H1 (cell line): ENCODE results near the gene MTFR1L. TPM values are rescaled to one million over a fixed set of nuclear protein-coding genes. Genes with fewer than 3 reads are reported as not detected.

Experiments
- CTCF ChIA-PET: fragments of 300-600 bp; sonication (Branson Sonifier 250); formaldehyde crosslinking; loops from one replicate; lab custom pipeline; 2021; ENCODE audit not compliant: partially characterized antibody; lab: Charles Lee
- POLR2A ChIA-PET: fragments of 300-600 bp; sonication (Branson Sonifier 250); formaldehyde crosslinking; loops from one replicate; lab custom pipeline; 2021; ENCODE audit warnings: inconsistent platforms; ENCODE audit not compliant: partially characterized antibody; lab: Charles Lee
- DNase-seq, 2 experiments: peaks; one replicate each; pipeline versions ENCODE4 v3.0.0 to v3.0.0-alpha.2; 2010 to 2022; ENCODE audit warnings: low spot score in 2 of 2, low read depth in 1 of 2, mixed read lengths in 1 of 2
- FAIRE-seq: peaks from 2 replicates; lab custom pipeline; 2011; peaks lifted over from hg19 to GRCh38; lab: Jason Lieb, UNC
- H2AFZ ChIP-seq: 2 replicates; pipeline ENCODE4 v1.8.1; 2012; ENCODE audit warnings: low read length, inconsistent platforms
- H2AK5ac ChIP-seq: 2 replicates; pipeline ENCODE4 v1.6.1; 2013; ENCODE audit warnings: low read depth, low read length
- H2BK120ac ChIP-seq: replicated peaks from 2 replicates; pipeline ENCODE3; 2013; ENCODE audit warnings: low read depth, low read length, inconsistent platforms
- H2BK12ac ChIP-seq: 2 replicates; pipeline ENCODE4 v1.6.1; 2013; ENCODE audit warnings: low read depth, low read length
- H2BK15ac ChIP-seq: 2 replicates; pipeline ENCODE4 v1.6.1; 2013; ENCODE audit warnings: low read length
- H2BK20ac ChIP-seq: 2 replicates; pipeline ENCODE4 v1.6.1; 2013; ENCODE audit warnings: low read length
- H2BK5ac ChIP-seq: 2 replicates; pipeline ENCODE4 v1.6.1; 2013; ENCODE audit warnings: low read depth, low read length
- H3K14ac ChIP-seq: 2 replicates; pipeline ENCODE4 v1.6.1; 2013; ENCODE audit warnings: inconsistent platforms; ENCODE audit not compliant: insufficient read length
- H3K18ac ChIP-seq: 2 replicates; pipeline ENCODE4 v1.6.1; 2013; ENCODE audit warnings: low read length; ENCODE audit errors: extremely low read depth
- H3K23ac ChIP-seq: 2 replicates; pipeline ENCODE4 v1.6.1; 2013; ENCODE audit warnings: inconsistent platforms; ENCODE audit not compliant: insufficient read length
- H3K23me2 ChIP-seq: 2 replicates; pipeline ENCODE4 v1.6.1; 2013; ENCODE audit warnings: low read depth, low read length
- H3K27ac ChIP-seq: 2 replicates; pipeline ENCODE4 v1.6.1; 2011; ENCODE audit warnings: low read depth, low read length, inconsistent platforms
- H3K27me3 ChIP-seq, 4 experiments: replicated peaks in 1 of 4; 1 replicate in 1 of 4; 2 replicates in 3 of 4; pipeline versions ENCODE4 v1.6.1 to v1.8.1; 2011 to 2013; ENCODE audit warnings: low read length in 3 of 4, mild to moderate bottlenecking in 3 of 4, inconsistent platforms in 2 of 4, mixed read lengths in 2 of 4, moderate library complexity in 1 of 4; ENCODE audit not compliant: control insufficient read depth in 3 of 4, insufficient read depth in 3 of 4; ENCODE audit errors: extremely low read depth in 1 of 4
- H3K36me3 ChIP-seq, 4 experiments: 2 replicates each; pipeline versions ENCODE4 v1.6.1 to v1.8.1; 2011 to 2013; ENCODE audit warnings: mild to moderate bottlenecking in 4 of 4, low read length in 3 of 4, moderate library complexity in 2 of 4, control low read depth in 1 of 4, inconsistent platforms in 1 of 4; ENCODE audit not compliant: insufficient read depth in 4 of 4, control insufficient read depth in 2 of 4
- H3K4ac ChIP-seq: replicated peaks from 2 replicates; pipeline ENCODE3; 2013; ENCODE audit warnings: low read length, low read depth, mixed read lengths, inconsistent platforms; ENCODE audit not compliant: insufficient read length
- H3K4me1 ChIP-seq, 4 experiments: replicated peaks in 1 of 4; 1 replicate in 1 of 4; 2 replicates in 3 of 4; pipeline versions ENCODE4 v1.6.1 to v1.8.1; 2011 to 2013; ENCODE audit warnings: low read length in 3 of 4, inconsistent platforms in 2 of 4, mixed read lengths in 1 of 4; ENCODE audit not compliant: insufficient read depth in 4 of 4, control insufficient read depth in 3 of 4
- H3K4me2 ChIP-seq, 2 experiments: 2 replicates each; pipeline versions ENCODE4 v1.6.1 to v1.8.1; 2011 to 2013; ENCODE audit warnings: low read depth in 2 of 2, low read length in 2 of 2, control low read depth in 1 of 2, inconsistent platforms in 1 of 2, mild to moderate bottlenecking in 1 of 2; ENCODE audit not compliant: insufficient read depth in 1 of 2
- H3K4me3 ChIP-seq, 4 experiments: fragments of 200-600, 300-600 bp in 1 of 4; sonication (generic), shearing (Covaris generic), sonication (Bioruptor Twin) in 1 of 4; 2 replicates each; pipeline versions ENCODE4 v1.5.1 to v1.8.1; 2011 to 2016; ENCODE audit warnings: low read length in 4 of 4, low read depth in 3 of 4, control low read depth in 2 of 4, inconsistent platforms in 2 of 4, mild to moderate bottlenecking in 2 of 4, mixed read lengths in 1 of 4, moderate library complexity in 1 of 4; ENCODE audit not compliant: insufficient read depth in 2 of 4; ENCODE audit errors: extremely low read depth in 1 of 4
- H3K56ac ChIP-seq: replicated peaks from 2 replicates; pipeline ENCODE3; 2013; ENCODE audit warnings: low read depth, mild to moderate bottlenecking, mixed read lengths, low read length, inconsistent platforms; ENCODE audit not compliant: insufficient read length
- H3K79me1 ChIP-seq: 2 replicates; pipeline ENCODE4 v1.6.1; 2013; ENCODE audit warnings: low read depth, low read length, control low read depth
- H3K79me2 ChIP-seq, 2 experiments: 2 replicates each; pipeline versions ENCODE4 v1.6.1 to v1.8.1; 2012 to 2013; ENCODE audit warnings: low read length in 2 of 2, mild to moderate bottlenecking in 2 of 2, inconsistent platforms in 1 of 2; ENCODE audit not compliant: insufficient read depth in 2 of 2, control insufficient read depth in 1 of 2
- H3K9ac ChIP-seq, 4 experiments: replicated peaks in 1 of 4; 1 replicate in 1 of 4; 2 replicates in 3 of 4; pipeline versions ENCODE4 v1.6.1 to v1.8.1; 2011 to 2013; ENCODE audit warnings: low read depth in 3 of 4, low read length in 3 of 4, control low read depth in 2 of 4, mild to moderate bottlenecking in 2 of 4, moderate library complexity in 2 of 4, inconsistent platforms in 1 of 4; ENCODE audit errors: extremely low read depth in 1 of 4
- H3K9me3 ChIP-seq, 2 experiments: 2 replicates each; pipeline versions ENCODE4 v1.6.1 to v1.8.1; 2012 to 2013; ENCODE audit warnings: mild to moderate bottlenecking in 2 of 2, moderate library complexity in 2 of 2, control low read depth in 1 of 2, inconsistent platforms in 1 of 2, low read depth in 1 of 2, low read length in 1 of 2, mixed read lengths in 1 of 2; ENCODE audit not compliant: insufficient read depth in 2 of 2
- H4K20me1 ChIP-seq, 2 experiments: replicated peaks in 1 of 2; 2 replicates each; pipeline versions ENCODE3 to v1.8.1; 2011 to 2013; ENCODE audit warnings: inconsistent platforms in 2 of 2, low read length in 2 of 2, mild to moderate bottlenecking in 1 of 2; ENCODE audit not compliant: insufficient read depth in 2 of 2, control insufficient read depth in 1 of 2
- H4K5ac ChIP-seq: 2 replicates; pipeline ENCODE4 v1.6.1; 2013; ENCODE audit warnings: low read length, low read depth, mixed read lengths, inconsistent platforms; ENCODE audit not compliant: insufficient read length
- H4K8ac ChIP-seq: 2 replicates; pipeline ENCODE4 v1.8.0; 2013; ENCODE audit warnings: mild to moderate bottlenecking, moderate library complexity, low read length, inconsistent platforms; ENCODE audit not compliant: insufficient read depth; ENCODE audit errors: extremely low read depth
- H4K91ac ChIP-seq: replicated peaks from 2 replicates; pipeline ENCODE3; 2013; ENCODE audit warnings: low read length, mixed read lengths, inconsistent platforms; ENCODE audit not compliant: insufficient read length
- ASH2L ChIP-seq: fragments of 200-600, 300-600 bp; sonication (generic); IDR thresholded peaks from one replicate; pipeline ENCODE4 v1.7.1; 2017; ENCODE audit warnings: low read length
- CHD2 ChIP-seq: IDR thresholded peaks from 2 replicates; pipeline ENCODE4 v1.6.1; 2012; ENCODE audit warnings: low read length, improper control_type of control experiment
- MAFK ChIP-seq: IDR thresholded peaks from 2 replicates; pipeline ENCODE4 v1.6.1; 2012; ENCODE audit warnings: low read depth, mild to moderate bottlenecking, improper control_type of control experiment, low read length
- RBBP5 ChIP-seq: IDR thresholded peaks from 2 replicates; pipeline ENCODE4 v1.7.1; 2012; ENCODE audit warnings: low read depth, mild to moderate bottlenecking, inconsistent platforms, low read length, moderate library complexity, borderline replicate concordance
- WGBS, 2 experiments: shearing (Covaris generic) in 1 of 2; methylation state at CpG; one replicate each; pipeline versions ENCODE4 v1.1.6 to v1.1.7; 2013 to 2015; ENCODE audit warnings: low lambda C conversion rate in 2 of 2, mixed read lengths in 2 of 2, inconsistent platforms in 1 of 2, low coverage in 1 of 2, missing lambda C conversion rate in 1 of 2; ENCODE audit not compliant: insufficient replicate concordance in 2 of 2, insufficient coverage in 1 of 2, insufficient read length in 1 of 2; ENCODE audit errors: extremely low coverage in 1 of 2, missing lambda C conversion rate in 1 of 2; 5-methylcytosine and 5-hydroxymethylcytosine counted together
- polyA plus RNA-seq, 7 experiments: library from polyadenylated mRNA; depleted of rRNA in 3 of 7; stranded (reverse) in 5 of 7; unstranded in 2 of 7; fragments of >200 nt in 5 of 7; fragments of 200-250 nt in 2 of 7; gene quantifications; 1 replicate in 5 of 7; 2 replicates in 1 of 7; 4 replicates in 1 of 7; pipeline versions ENCODE4 v1.2.1 to v1.2.3, GENCODE V29; 2011 to 2013; ENCODE audit warnings: missing spikeins in 2 of 7, mixed read lengths in 2 of 7
- total RNA-seq: library from RNA; stranded (reverse); fragmentation: NEBNext Ultra II Directional; extraction: Animal tissue kit (Norgen Biotek cat#: 25700); gene quantifications from 2 replicates; pipeline ENCODE4 v1.2.1, GENCODE V29; 2021
- TF ChIP-seq, protein P1 (sequence below): IDR thresholded peaks from 2 replicates; pipeline ENCODE4 v1.6.1; 2012; ENCODE audit warnings: low read length, inconsistent platforms
- TF ChIP-seq, protein P2 (sequence below): IDR thresholded peaks from 2 replicates; pipeline ENCODE4 v1.6.1; 2011; ENCODE audit warnings: low read depth, mild to moderate bottlenecking, low read length; ENCODE audit not compliant: insufficient read depth

MTFR1L gene
- total and polyA plus RNA-seq, 2 of the 8 experiments (the other 6 are each of a cell fraction or from before 2014, with no cell fraction given), result 20.8 to 23.1 TPM

DNA sequence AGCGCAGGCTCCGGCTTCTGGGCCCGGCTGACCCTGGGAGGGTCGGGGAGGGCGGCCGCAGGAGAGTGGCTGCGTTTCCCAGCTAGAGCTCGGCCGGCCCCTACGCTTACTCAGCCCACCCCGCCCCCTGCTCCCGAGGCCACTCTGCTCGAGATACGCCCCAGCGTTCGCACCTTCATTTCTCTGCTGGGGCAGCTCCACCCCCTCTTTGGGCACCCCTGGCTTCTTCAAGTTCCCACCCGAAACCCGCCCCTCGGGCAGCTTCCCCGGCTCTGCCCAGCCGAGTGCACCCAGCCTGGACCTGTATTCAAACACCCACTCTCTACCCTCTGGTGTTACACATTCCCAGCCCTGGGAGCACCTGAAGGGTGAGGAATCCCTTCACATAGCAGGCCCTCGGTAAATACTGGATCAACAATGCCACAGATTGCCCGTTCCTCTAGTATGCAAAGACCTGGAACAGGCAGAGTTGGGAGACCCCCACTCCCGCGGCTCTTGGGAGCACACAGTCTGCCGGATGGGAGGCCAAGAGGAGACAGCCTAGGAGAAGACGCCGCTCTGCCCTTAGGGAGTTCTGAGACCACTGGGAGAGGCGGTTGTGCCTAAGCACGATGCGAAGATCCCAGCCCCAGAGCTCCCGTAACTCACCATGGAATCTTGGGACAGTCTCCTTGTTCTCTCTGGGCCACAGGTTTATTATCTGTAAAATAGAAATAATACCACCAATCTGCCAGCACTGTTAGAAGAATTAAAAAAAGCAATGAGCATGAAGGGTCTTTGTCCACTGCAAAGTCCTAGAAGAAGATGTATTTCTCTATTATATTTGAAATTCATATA lies 56.3 kb downstream of the MTFR1L start:
- H4K91ac ChIP-seq, result no peak overlapping the region
- H3K27ac ChIP-seq, result 0 out of 2 replicates have a peak overlapping the region, but pooled peaks have one; percentile 8
- 0 out of 2 replicates have a peak overlapping the region, but pooled peaks have one; percentile 22 for H2BK12ac ChIP-seq
- no peak overlapping the region for H2BK120ac ChIP-seq
- DNase-seq, result no peak
- H2AK5ac ChIP-seq, result no peak overlapping the region
- H3K23ac ChIP-seq, result no peak overlapping the region
- no peaks in the 10 kb centered on the region for H4K20me1 ChIP-seq
- H4K8ac ChIP-seq, result peak overlapping the region; percentile 73; the same call in 1 of the 2 replicates
- no peak overlapping the region for H3K14ac ChIP-seq
- H3K4me1 ChIP-seq, result peaks cover 0 to 13% (median 11%) of the 10 kb centered on the region in 4 experiments; a peak in 5 of 7 replicates
- no peaks in the 10 kb centered on the region for H3K79me2 ChIP-seq
- CTCF ChIA-PET, result interaction anchor here (0.6 to 4.0 kb wide), 7 partner anchors 12 to 121 kb away, joined by 3 to 25 read pairs (median 8); partner anchors contain the start of gene PAFAH2
- peaks cover 2% of the 10 kb centered on the region for H3K79me1 ChIP-seq
- no peak overlapping the region for H3K4ac ChIP-seq
- peak overlapping the region; percentile 26 to 69 (median 48) for H3K4me3 ChIP-seq
- TF ChIP-seq MAFK (no peak), CHD2 (no peak), ASH2L (peak; percentile 20), RBBP5 (0 out of 2 replicates have a peak, but pooled peaks have one; percentile 27)
- TF ChIP-seq, protein P1, sequence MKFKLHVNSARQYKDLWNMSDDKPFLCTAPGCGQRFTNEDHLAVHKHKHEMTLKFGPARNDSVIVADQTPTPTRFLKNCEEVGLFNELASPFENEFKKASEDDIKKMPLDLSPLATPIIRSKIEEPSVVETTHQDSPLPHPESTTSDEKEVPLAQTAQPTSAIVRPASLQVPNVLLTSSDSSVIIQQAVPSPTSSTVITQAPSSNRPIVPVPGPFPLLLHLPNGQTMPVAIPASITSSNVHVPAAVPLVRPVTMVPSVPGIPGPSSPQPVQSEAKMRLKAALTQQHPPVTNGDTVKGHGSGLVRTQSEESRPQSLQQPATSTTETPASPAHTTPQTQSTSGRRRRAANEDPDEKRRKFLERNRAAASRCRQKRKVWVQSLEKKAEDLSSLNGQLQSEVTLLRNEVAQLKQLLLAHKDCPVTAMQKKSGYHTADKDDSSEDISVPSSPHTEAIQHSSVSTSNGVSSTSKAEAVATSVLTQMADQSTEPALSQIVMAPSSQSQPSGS, result no peak
- TF ChIP-seq, protein P2, sequence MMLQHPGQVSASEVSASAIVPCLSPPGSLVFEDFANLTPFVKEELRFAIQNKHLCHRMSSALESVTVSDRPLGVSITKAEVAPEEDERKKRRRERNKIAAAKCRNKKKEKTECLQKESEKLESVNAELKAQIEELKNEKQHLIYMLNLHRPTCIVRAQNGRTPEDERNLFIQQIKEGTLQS, result no peak
- TF ChIP-seq, all 59 proteins: peak for 2
- POLR2A ChIA-PET, result interaction anchor here (0.5 to 4.1 kb wide), 18 partner anchors 9 to 435 kb away, joined by 3 to 29 read pairs (median 5); partner anchors contain the start of gene STMN1
- Histone ChIP-seq H3K36me3 (no peaks in the 10 kb centered on the region), H3K56ac (peak overlapping the region; percentile 22), H3K27me3 (peaks cover 0 to 3% (median 1%) of the 10 kb centered on the region in 4 experiments; a peak in 4 of 7 replicates), H2BK5ac (peak overlapping the region; percentile 73; the same call in 1 of the 2 replicates), H3K23me2 (peaks cover 8% of the 10 kb centered on the region), H2BK20ac (no peak overlapping the region; the same call in 1 of the 2 replicates), H2AFZ (peak overlapping the region; percentile 56; the same call in 1 of the 2 replicates), H3K4me2 (peak overlapping the region; percentile 68 to 79), H3K18ac (peak overlapping the region; percentile 60), H4K5ac (peak overlapping the region; percentile 32), H3K9me3 (no peaks in the 10 kb centered on the region), H3K9ac (peak overlapping the region in 3 of 4 experiments; percentile 6 to 40 (median 14); a peak in 5 of 7 replicates), H2BK15ac (0 out of 2 replicates have a peak overlapping the region, but pooled peaks have one; percentile 81)
- WGBS, 2 experiments, result 22% methylated on average over 15 of the region's 32 CpGs; no CpG with 5 or more reads in 1 of the 2 experiments
- no peak for FAIRE-seq
